Bronchial epithelial cell (primary cell): Measurements from ENCODE around the gene RIN1. TPM values are rescaled to one million over a fixed set of nuclear protein-coding genes. Genes with fewer than 3 reads are reported as not detected.
"Not testable (repeated sequence)": the region's sequence is repeated elsewhere in the genome, so short reads cannot be mapped to it uniquely, and the experiment has no call there.

Experiments used
- DNase-seq: peaks from one replicate; pipeline ENCODE4 v3.0.0-alpha.2; 2010; ENCODE audit warnings: low read depth
- FAIRE-seq: peaks from 2 replicates; lab custom pipeline; 2011; peaks lifted over from hg19 to GRCh38; lab: Jason Lieb, UNC
- H3K27me3 ChIP-seq: 2 replicates; pipeline ENCODE4 v1.5.1; 2011; ENCODE audit warnings: low read length; ENCODE audit not compliant: control insufficient read depth, insufficient read depth
- H3K36me3 ChIP-seq: 2 replicates; pipeline ENCODE4 v1.5.1; 2011; ENCODE audit warnings: low read length; ENCODE audit not compliant: control insufficient read depth, insufficient read depth
- H3K4me3 ChIP-seq: 2 replicates; pipeline ENCODE4 v1.5.1; 2011; ENCODE audit warnings: mild to moderate bottlenecking, low read depth, low read length, control low read depth
- CTCF ChIP-seq: IDR thresholded peaks from 2 replicates; pipeline ENCODE4 v1.5.1; 2011; ENCODE audit warnings: mild to moderate bottlenecking, moderate library complexity, low read length, control low read depth, inconsistent platforms; ENCODE audit not compliant: insufficient read depth, severe bottlenecking
- total RNA-seq: library from RNA; depleted of rRNA; stranded (reverse); fragments of >200 nt; gene quantifications from 2 replicates; pipeline ENCODE4 v1.2.1, GENCODE V29; 2014

RIN1 gene
- total RNA-seq, 1 donor from 2014 or later, result 19.0 TPM

GRCh38 chr11:66360406-66361073 lies 24.3 kb upstream of the RIN1 start:
- DNase-seq (no peak), FAIRE-seq (no peak)
- no peak for TF ChIP-seq CTCF
- Histone ChIP-seq H3K27me3 (no peaks in the 10 kb centered on the region), H3K36me3 (no peaks in the 10 kb centered on the region), H3K4me3 (no peak overlapping the region)

DNA sequence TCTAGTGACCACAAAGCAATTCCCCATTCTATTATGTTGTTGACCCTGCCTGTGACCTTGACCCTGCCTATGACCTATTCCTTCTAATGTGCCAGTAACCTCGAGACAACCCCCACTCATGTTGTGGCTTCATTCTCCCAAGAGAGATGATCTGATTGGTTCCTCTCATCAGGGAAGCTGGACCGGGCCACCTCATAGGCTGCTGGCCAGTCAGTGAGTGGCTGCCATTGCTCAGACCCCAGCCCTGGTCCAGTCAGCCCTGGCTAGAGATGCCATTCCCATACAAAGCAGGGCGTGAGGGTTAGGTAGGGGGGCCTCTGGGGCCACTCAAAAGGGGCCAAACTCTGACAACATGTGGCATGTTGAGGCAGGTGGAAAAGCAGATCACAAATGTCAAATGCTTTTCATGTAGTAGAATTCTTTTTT lies 23.4 kb upstream of the RIN1 start:
- H3K27me3 ChIP-seq, result no peaks in the 10 kb centered on the region
- TF ChIP-seq CTCF, result no peak
- no peak for FAIRE-seq
- H3K4me3 ChIP-seq, result no peak overlapping the region
- H3K36me3 ChIP-seq, result no peaks in the 10 kb centered on the region
- DNase-seq, result no peak

DNA sequence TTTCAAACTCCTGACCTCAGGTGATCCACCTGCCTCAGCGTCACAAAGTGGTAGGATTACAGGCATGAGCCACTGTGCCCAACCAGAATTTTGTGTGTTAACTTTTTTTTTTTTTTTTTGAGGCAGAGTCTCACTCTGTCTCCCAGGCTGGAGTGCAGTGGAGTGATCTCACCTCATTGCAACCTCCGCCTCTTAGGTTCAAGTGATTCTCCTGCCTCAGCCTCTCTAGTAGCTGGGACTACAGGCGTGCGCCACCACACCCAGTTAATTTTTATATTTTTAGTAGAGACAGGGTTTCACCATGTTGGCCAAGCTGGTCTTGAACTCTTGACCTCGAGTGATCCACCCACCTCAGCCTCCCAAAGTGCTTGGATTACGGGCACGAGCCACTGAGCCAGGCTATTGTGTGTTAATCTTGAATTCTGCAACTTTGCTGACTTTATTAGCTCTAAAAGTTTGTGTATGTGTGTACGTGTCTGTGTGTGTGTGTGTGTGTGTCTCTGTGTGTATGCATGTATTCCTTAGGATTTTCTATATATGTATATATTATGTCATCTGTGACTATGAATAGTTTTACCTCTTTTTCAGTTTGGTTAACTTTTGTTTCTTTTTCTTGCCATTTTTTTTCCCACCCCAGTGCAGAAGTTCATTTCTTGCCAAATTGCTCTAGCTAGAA lies 14.5 kb upstream of the RIN1 start:
- not testable (repeated sequence) for H3K36me3 ChIP-seq, H3K27me3 ChIP-seq, FAIRE-seq, DNase-seq, H3K4me3 ChIP-seq

- no peak overlapping the region for H3K4me3 ChIP-seq
- no peak for FAIRE-seq
- no peak for TF ChIP-seq CTCF
- H3K27me3 ChIP-seq, result no peaks in the 10 kb centered on the region
- H3K36me3 ChIP-seq, result no peaks in the 10 kb centered on the region
- no peak for DNase-seq
Measured at GRCh38 chr11:66349084-66349386, 12.8 kb upstream of the RIN1 start.

- FAIRE-seq (no peak), DNase-seq (peak; percentile 87)
- Histone ChIP-seq H3K36me3 (peaks cover 4% of the 10 kb centered on the region), H3K27me3 (no peaks in the 10 kb centered on the region), H3K4me3 (peak within 1 kb of the TSS; percentile 71)
- TF ChIP-seq CTCF, result no peak
Measured at GRCh38 chr11:66347425-66348276, 11.4 kb upstream of the RIN1 start, which contains the start of gene B4GAT1. B4GAT1 (minus strand) TSS chr11:66347629; CDS start chr11:66347545, 84 bp downstream.
